GM19238 (cell line): ENCODE results near the gene ANKS1A.

ENCODE experiments used
- DNase-seq: peaks from one replicate; pipeline ENCODE4 v3.0.0; 2011; ENCODE audit warnings: low spot score; ENCODE audit not compliant: insufficient read length

ANKS1A gene

DNA sequence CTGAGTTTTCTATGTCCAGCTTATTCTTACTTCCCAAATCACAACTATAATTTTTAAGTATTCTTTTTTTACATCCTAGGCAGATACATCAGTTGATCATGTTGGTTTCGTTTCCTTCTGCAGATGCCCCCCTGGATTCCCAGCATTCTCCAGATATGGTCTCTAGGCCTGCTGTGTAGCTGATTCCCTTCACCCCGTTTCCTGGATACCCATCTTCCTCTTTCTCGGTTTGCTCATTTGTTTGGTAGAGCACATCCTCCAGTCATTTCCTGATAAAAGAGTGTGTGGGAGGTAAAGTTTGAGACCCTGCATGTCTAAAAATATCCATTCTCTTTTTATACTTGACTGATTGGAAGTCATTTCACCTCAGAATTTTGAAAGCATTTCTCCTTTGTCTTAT lies 66.4 kb downstream of the ANKS1A start:
- no peak for DNase-seq

DNA sequence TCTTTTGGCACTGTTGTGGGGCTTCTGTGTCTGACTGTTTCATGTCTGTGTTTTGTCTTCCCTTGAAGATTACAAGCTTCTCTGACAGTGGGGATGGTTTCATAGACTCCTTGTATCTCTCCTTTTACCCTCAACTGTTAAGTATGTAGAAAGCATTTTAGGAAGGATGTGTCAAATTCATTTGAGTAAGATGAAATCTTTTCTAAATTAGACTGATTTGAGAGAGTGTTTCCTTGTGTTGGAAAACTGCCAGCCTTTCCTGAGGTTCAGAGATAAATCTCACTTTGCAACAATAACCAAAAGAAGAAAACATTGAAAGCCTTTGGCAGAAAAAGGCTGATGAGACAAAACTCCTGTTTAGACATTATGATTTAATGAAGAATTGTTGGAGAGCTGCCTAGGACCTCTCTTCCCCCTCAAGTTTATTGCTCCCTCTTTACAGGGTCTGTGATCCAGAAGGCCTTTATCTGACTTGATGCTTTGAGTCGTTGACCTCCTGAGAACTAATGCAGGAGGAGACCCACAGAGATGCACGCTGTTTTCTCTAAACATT lies 68.3 kb downstream of the ANKS1A start:
- no peak for DNase-seq

DNA sequence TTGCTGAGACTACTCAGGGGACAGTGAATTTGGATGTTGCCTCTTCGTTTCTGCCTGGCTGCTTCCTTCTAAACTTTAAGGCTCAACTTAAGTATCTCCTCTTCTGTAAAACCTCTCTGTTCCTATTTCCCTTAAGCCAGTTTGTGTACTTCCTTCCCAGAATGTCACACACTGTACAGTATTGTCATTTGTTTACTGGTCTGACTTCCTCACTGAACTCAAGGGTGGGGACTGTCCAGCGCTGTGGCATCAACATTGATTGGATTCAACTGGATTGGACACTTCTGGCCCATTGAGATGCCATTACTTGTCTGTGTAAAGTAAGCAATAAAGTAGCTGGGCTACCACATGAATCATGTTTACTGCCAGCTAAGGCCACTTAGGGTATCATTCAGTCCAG lies 69.7 kb downstream of the ANKS1A start:
- no peak for DNase-seq

DNA sequence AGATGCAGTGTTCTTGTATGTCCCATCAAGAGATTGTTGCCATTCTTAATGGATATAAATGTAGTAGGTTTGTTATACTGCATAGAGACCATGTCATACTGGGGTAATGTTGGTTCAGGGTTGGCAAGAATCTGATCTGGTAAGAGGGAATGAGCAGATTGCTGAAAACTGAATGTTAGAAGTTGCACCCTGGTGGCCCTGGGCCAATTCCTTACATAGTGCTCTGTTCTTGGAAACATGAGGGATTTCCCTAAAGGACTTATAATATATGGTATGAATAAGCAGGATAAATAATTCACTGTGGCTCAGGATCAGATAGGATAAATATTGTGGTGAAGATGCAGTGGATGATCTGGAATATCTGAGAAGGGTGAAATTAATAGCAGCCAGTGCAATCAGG lies 70.2 kb downstream of the ANKS1A start:
- DNase-seq = no peak

DNA sequence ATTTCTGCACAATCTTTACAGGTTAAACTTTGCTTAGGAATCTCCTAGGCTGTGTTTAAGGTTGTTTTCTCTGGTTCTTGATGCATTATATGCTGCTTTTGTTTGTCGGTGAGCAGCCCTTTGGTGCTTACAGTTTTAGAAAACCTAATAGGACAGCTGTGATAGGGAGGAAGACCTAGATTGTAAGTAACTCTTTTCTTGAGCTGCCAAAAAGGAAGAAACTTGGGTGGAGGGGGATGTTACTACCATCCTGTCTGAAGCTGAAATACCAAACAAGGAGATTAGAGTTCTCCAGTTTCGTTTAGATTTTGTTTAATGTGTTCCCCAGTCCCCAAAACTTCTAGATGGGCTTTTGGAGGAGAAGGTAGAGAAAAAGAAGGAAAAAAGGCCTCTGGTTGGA lies 72.0 kb downstream of the ANKS1A start:
- no peak for DNase-seq

DNA sequence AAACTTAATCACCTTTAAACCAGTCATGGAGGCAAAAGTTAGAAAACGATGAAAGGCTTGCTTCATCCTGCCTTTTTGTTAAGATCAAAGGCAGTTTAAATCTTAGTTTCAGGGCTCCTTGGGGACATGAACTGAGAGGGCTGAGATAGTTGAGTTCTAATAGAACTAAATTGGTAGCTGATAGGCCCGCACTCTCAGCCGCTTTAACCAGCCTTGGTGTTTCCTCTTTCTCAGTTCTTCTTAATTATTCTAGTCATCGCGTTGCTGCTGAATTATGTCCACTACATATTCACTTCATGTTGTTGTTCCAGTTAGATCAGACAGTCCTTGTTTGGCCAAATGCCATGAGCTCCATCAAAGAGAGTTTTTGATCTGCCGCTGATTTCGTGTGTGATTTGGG lies 72.5 kb downstream of the ANKS1A start:
- DNase-seq = no peak

DNA sequence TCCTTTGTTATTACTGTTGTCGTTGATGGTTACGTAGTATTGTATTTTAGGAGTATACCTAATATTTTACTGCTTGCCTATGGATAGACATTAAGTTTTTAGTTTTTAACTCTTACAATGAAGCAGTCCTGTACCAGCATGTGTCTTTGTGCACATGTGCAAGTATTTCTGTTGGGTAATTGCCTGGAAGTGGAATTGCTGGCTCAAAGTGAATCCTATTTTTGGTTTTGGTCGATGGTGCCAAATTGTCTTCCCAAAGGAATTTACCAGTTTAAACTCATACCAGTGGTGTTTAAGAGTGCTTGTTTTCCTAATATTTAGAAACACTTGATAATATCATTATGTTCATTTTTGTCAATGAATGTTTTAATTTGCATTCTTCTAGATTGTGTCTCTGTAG lies 75.5 kb downstream of the ANKS1A start:
- no peak for DNase-seq

DNA sequence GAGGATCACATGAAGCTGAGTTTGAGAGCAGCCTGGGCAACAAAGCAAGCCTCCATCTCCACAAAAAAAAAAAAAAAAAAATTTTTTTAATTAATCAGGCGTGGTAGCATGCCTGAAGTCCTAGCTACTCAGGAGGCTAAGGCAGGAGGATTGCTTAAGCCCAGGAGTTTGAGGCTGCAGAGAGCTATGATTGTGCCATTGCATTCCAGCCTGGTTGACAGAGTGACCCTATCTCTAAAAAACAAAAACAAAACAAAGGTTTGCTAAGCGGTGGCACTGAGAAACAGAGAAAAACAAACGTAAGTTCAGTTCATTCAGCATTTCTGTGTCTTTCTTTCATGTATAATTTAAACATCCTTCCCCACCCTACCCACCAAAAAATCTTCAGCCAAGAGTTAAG lies 78.4 kb downstream of the ANKS1A start:
- DNase-seq = no peak

DNA sequence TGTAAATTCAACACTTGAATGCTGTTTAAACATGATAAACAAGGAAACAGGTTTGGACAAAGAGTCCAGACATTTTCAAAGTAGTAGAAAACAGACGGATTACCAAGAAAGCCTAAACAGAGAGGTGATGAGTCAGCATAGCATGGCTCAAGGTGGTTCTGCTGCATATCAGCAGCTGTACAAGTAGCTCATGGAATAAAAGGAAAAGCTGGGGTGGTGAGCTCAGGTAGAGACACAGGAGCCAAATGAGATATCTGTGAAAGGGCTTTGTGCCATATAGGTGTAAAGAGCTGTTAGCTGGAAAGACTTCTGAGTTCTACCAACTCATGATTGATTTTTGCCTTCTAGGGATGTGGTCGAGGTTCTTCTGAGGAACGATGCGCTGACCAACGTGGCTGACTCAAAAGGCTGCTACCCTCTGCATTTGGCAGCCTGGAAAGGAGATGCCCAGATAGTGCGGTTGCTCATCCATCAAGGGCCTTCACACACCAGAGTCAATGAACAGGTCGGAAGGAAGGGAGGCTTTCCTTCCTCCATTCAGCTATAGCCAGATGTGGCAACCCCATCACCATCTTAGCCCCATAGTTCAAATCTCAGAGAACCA lies 80.7 kb downstream of the ANKS1A start:
- DNase-seq = no peak

DNA sequence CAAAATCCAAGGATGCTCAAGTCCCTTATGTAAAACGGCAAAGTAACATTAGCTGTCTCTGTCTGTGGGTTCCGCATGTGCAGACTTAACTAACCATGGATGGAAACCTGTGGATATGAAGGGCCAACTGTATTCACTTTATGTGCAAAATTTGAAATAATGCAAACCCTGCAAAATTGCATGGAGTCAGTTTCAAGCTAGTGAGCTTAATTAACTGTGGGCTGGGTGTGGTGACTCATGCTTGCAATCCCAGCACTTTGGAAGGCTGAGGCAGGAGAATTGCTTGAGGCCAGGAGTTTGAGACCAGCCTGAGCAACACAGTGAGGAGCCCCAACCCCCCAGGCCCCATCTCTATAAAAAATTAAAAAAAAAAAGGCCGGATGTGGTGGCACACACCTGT lies 81.4 kb downstream of the ANKS1A start:
- no peak for DNase-seq

DNA sequence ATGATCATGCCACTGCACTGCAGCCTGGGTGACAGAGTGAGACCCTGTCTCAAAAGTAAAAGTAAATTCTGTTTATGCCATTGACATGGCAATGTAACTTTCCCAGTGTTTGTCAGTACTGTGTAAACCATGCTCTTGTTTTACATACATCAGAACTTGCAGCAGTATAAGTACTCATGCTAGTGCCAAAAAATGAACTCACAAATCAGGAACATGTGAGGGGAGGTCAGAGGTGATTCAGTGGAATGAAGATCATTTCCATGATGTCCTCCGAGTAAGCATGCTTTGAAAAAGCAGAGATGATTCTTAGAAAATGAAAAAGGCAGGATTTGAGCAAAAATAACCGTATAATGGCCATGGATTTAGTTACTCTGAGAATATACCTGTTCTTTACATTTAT lies 81.9 kb downstream of the ANKS1A start:
- DNase-seq = no peak

DNA sequence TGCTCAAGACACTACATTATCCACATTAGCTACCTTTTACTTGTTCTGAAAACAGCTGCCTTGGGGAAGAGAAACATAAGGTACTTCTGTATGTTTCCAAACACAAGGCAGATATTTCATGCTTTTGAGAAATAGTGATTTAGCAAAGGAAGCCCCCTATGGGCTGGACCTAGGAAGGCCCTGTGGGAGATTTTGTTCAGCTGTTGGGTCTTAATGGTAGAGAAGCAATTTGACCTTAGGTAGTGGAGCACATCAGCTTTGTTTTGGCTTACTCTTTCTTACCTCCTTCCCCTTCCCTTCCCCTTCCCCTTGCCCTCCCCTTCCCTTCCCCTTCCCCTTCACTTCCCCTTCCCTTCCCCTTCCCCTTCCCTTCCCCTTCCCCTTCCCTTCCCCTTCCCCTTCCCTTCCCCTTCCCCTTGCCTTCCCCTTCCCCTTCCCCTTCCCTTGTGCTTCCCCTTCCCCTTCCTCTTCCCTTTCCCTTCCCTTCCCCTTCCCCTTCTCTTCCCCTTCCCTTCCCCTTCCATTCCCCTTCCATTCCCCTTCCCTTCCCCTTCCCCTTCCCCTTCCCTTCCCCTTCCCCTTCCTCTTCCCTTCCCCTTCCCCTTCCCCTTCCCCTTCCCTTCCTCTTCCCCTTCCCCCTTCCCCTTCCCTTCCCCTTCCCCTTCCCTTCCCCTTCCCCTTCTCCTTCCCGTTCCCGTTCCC lies 84.6 kb downstream of the ANKS1A start:
- no peak for DNase-seq

DNA sequence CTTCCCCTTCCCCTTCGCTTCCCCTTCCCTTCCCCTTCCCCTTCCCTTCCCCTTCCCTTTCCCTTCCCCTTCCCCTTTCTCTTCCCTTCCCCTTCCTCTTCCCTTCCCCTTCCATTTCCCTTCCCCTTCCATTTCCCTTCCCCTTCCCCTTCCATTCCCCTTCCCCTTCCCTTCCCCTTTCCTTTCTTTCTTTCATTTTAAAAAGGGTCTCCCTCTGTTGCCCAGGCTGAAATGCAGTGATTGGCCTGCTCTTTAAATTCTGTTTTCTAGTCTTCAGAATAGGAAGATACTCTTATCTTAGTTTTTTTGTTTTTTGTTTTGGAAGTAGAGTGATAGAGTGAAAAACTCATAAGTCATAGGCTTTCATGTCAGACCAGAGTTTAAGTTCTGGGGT lies 85.2 kb downstream of the ANKS1A start:
- DNase-seq = no peak

DNA sequence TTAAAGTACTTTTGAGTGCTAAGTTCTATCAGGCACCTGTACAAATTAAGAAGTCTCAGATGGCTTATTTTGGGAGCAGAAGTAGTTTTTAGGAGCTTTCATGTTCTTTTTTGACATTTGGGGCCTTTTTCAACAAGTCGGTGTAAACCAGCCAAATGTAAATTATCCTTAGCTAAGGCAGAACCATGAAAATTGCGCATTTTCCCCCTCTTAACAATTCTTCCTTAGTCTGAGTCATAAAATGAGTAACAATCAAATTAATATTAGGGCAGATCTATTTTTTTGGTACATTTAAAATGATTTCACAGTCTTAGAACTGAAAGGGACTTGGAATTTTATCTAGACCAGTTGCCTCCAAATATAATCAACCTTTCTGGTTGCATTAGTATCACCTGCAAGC lies 87.2 kb downstream of the ANKS1A start:
- DNase-seq = no peak

DNA sequence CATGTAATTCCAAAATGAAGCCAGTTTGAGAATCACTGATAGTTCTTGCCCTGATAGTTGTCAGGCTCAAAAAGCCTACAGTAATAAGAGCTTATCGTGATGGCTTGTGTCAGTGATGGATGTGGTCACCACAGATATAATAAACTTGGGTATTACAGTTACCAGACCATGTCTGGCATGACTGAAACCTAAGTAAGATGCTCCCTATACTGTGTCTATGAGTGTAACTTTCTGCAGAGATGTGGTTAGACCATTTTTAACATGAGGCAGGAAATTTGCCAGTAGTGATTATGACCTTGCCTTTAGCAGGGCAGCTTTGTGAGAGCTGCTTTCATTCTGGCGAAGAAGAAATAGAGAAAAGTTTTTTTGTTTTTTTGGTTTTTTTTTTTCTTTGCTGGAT lies 90.2 kb downstream of the ANKS1A start:
- DNase-seq = no peak

DNA sequence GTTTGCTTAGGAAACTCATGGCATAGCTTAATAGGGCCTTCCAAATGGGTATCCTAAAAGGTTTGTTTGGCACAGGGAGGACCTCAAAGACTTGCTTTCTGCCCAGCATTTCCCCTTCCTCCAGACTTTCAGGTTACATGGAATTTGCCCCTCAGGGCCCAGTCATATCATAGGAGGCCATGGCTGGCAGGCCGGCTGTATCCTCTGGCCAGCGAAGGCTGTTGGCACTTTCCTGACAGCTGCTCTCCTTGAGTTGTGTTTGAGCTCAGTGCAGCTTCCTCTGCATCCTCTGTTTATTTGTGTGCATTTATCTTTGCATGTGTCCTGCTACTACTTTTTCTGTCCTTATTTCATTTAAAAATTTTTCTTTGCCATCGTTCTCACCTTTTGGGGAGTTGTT lies 90.9 kb downstream of the ANKS1A start:
- DNase-seq = no peak

DNA sequence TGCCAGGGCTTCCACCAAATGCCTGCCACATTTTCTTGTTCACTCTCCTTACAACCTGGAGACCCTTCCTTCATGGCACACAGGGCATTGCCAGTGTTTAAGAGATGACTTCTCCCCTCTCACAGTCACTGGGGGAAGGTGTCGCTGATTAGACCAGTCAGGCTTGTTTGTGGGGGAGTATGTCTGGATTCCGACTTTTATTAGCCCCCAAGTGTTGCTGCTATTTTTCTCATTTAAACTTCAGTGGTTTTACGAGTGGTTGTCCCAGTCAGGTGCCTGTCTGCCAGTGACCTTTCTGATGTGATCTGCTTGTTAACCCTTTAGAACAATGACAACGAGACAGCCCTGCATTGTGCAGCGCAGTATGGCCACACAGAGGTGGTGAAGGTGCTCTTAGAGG lies 92.3 kb downstream of the ANKS1A start:
- DNase-seq = no peak

DNA sequence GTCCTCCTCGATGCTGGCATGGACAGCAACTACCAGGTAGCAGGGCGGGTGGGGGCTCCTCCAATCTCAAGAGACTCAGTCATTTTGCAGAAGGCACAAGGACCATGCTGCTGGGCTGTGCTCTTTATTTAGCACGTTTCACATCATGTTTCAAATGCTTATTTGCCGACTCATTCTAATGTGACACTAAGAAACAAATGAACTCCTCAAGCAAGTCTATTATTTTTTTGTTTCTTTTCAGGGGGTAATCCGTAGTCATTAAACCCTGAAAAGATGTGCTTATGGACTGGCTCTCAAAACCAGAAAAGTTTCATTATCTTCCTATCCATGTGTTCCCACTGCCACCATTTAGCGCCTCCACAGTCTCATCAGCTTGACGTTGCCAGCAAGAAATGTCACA lies 92.9 kb downstream of the ANKS1A start:
- no peak for DNase-seq

DNA sequence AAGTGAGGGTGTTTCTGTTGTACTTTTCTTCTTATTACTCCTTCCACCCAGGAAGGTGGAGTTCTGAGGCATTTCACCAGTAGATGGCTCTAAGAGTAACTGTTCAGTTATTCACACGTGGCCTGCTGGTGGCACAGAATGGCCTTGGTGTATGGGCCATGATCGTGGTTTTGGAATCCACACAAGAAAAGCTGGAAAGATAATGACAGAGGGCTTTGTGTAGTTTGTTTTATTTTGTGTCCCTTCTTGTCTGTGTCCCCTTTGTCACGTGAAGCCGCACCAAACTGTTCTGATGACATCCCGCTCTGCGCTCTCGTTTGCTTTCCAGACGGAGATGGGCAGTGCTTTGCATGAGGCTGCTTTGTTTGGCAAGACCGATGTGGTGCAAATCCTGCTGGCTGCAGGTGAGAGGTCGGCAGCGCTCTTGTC lies 93.4 kb downstream of the ANKS1A start:
- DNase-seq = no peak

DNA sequence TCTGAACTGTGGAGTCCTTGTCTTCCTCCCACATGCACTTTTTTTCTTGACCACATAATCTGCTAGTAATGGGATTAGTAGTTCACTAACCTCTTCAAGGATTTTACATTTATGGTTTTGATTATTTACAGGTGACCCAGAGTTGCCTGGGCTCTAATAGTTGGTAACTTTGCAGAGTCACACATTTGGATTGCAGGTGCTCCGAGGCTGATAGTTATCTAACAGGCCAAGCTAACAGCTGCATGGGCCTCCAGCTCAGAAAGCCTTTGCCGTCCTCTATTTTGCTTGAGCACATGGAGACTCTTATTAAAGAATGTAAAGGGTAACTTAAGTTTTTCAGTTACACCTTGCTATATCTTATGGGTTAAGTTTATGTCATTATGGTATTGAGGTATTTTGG lies 95.4 kb downstream of the ANKS1A start:
- DNase-seq = no peak

DNA sequence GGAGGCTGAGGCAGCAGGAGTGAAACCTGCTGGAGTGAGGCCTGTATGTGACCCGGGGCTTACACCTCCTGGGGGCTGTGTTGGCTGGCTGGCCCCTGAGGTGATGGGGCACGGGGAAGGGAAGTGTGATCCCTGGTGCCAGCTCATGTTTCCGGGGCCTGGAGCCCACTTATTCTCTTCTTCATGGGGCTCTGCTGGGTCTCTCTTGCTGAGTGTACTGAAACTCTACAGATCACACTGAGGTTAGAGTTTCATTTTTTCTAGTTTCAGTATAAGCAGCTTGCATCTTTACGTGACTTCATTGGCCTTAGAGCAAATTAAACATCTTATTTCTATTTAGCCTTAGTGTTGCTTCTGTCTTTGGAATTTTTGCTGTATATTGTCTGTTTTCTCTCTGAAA lies 96.2 kb downstream of the ANKS1A start:
- DNase-seq = peak; percentile 19

DNA sequence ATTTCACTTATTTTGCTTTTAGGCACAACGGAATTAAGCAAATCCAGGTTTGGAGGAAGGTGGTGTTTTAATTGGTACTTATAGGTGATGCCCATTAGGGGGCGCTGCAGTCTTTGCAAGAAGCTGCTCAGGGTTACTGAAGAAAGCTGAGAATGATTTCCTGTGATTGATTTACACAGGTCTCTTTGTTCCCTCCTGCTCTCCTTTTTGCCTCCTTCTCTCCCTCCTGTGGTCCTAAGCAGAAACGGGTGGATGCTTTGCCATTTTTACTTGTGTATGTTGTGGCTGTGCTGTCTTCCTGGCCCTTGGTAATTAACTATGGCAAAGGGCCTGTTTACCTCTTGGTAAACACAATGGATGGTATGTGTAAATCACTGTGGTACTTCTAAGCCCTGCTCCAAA lies 97.8 kb downstream of the ANKS1A start:
- DNase-seq = peak; percentile 39

DNA sequence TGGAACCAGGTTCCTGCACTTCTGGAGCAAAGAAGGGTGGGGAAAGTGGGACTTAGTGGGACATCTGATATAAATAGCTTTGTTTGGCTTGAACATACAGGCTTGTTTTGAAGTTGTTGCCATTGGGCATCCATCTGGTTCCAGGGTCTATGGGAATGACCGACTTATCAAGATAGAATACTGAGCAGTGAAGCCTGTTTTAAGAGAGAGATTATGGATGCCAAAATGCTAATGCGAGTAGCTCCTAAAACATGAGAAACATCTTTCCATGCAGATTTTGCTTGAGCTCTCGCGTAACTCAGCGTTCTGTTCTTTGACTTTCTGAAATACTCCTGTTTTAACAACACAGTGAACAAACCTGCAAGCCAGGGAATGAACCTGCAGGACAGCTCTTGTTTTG lies 98.5 kb downstream of the ANKS1A start:
- DNase-seq = no peak
